Activated B cell treated with CpG ODN at 0.5 μM for 24 hours (primary cell): Measurements from ENCODE around the gene LZIC. TPM values are rescaled to one million over a fixed set of nuclear protein-coding genes. Genes with fewer than 3 reads are reported as not detected.

Experiments
- ATAC-seq: fragments of 200-7000 bp; cut with Tn5 transposase; one replicate; pipeline ENCODE4 v1.10.0; 2021; ENCODE audit warnings: low read depth, mild to moderate bottlenecking, moderate library complexity
- CTCF ChIA-PET: fragments of 350-600 bp; sonication (Branson Sonifier 250); formaldehyde crosslinking; loops from one replicate; lab custom pipeline; 2021; ENCODE audit warnings: antibody characterized with exemption; lab: Charles Lee
- POLR2A ChIA-PET: fragments of 350-600 bp; sonication (Branson Sonifier 250); formaldehyde crosslinking; loops from one replicate; lab custom pipeline; 2021; ENCODE audit warnings: antibody characterized with exemption; lab: Charles Lee
- DNase-seq: peaks from one replicate; pipeline ENCODE4 v3.0.0; 2022
- H3K27ac Mint-ChIP-seq: one replicate; pipeline ENCODE4 v1.8.0; 2020; ENCODE audit warnings: mixed read lengths
- H3K27me3 Mint-ChIP-seq: one replicate; pipeline ENCODE4 v1.8.0; 2021; ENCODE audit warnings: mixed read lengths
- H3K36me3 Mint-ChIP-seq: one replicate; pipeline ENCODE4 v1.8.0; 2021; ENCODE audit warnings: low read depth, mixed read lengths
- H3K4me1 Mint-ChIP-seq: one replicate; pipeline ENCODE4 v1.8.0; 2021; ENCODE audit warnings: mixed read lengths
- H3K4me3 Mint-ChIP-seq: one replicate; pipeline ENCODE4 v1.8.0; 2020; ENCODE audit warnings: mild to moderate bottlenecking, mixed read lengths
- H3K9me3 Mint-ChIP-seq: one replicate; pipeline ENCODE4 v1.8.0; 2020; ENCODE audit warnings: mixed read lengths
- CTCF ChIP-seq: fragments of 200-600 bp; IDR thresholded peaks from one replicate; pipeline ENCODE4 v1.8.0; 2022; ENCODE audit warnings: antibody characterized with exemption, mild to moderate bottlenecking
- intact Hi-C: fragments of 100-400 bp; cut with micrococcal nuclease; formaldehyde crosslinking; loops from one replicate; pipeline ENCODE4 v1.15.1; 2024
- total RNA-seq: library from RNA; stranded (reverse); gene quantifications from 2 replicates; pipeline ENCODE4 v1.2.3, GENCODE V29; 2022

LZIC gene
- total RNA-seq, 1 donor from 2014 or later, result 19.3 TPM

- DNase-seq (no peak), ATAC-seq (no peak)
- Mint-ChIP-seq H3K9me3 (no peaks in the 10 kb centered on the region), H3K36me3 (peaks cover 26% of the 10 kb centered on the region), H3K27me3 (no peaks in the 10 kb centered on the region), H3K4me1 (no peaks in the 10 kb centered on the region), H3K27ac (no peak overlapping the region), H3K4me3 (no peak overlapping the region)
- ChIA-PET POLR2A (no interaction called here), CTCF (no interaction called here)
- no peak for TF ChIP-seq CTCF
- intact Hi-C loops, result no loop called here
Measured at GRCh38 chr1:9984253-9984652, 41.1 kb upstream of the LZIC start.

GRCh38 chr1:9960706-9961562, 17.7 kb upstream of the LZIC start:
- no peaks in the 10 kb centered on the region for H3K27me3 Mint-ChIP-seq
- ChIA-PET CTCF (interaction anchor here (0.6 to 1.7 kb wide), 4 partner anchors 10 to 93 kb away, joined by 3 to 16 read pairs (median 3); no protein-coding TSS in a partner anchor), POLR2A (interaction anchor here (0.6 to 3.0 kb wide), 3 partner anchors 11 to 39 kb away, joined by 12 to 25 read pairs (median 15); partner anchors contain the start of genes LZIC and NMNAT1)
- H3K4me1 Mint-ChIP-seq, result peaks cover 15% of the 10 kb centered on the region
- H3K36me3 Mint-ChIP-seq, result no peaks in the 10 kb centered on the region
- H3K9me3 Mint-ChIP-seq, result no peaks in the 10 kb centered on the region
- peak; percentile 50 for DNase-seq
- H3K4me3 Mint-ChIP-seq, result peak overlapping the region; percentile 44
- no peak for TF ChIP-seq CTCF
- peak overlapping the region; percentile 75 for H3K27ac Mint-ChIP-seq
- intact Hi-C loops, result loop anchor here (1.0 to 2.0 kb wide), 3 partner anchors 10 to 72 kb away; partner anchors contain the start of genes RBP7 and UBE4B
- ATAC-seq, result peak; percentile 99

GRCh38 chr1:9960011-9960410, 16.8 kb upstream of the LZIC start:
- TF ChIP-seq CTCF, result no peak
- peaks cover 15% of the 10 kb centered on the region for H3K4me1 Mint-ChIP-seq
- no peak overlapping the region for H3K27ac Mint-ChIP-seq
- no peaks in the 10 kb centered on the region for H3K27me3 Mint-ChIP-seq
- POLR2A ChIA-PET, result interaction anchor here (3.0 kb wide), 1 partner anchor 10 kb away, joined by 25 read pairs; no protein-coding TSS in a partner anchor
- ATAC-seq, result no peak
- intact Hi-C loops, result loop anchor here (2.0 kb wide), 2 partner anchors 37 to 73 kb away; partner anchors contain the start of genes RBP7 and UBE4B
- CTCF ChIA-PET, result interaction anchor here (1.7 kb wide), 1 partner anchor 9 kb away, joined by 16 read pairs; no protein-coding TSS in a partner anchor
- no peak overlapping the region for H3K4me3 Mint-ChIP-seq
- H3K9me3 Mint-ChIP-seq, result no peaks in the 10 kb centered on the region
- DNase-seq, result no peak
- H3K36me3 Mint-ChIP-seq, result no peaks in the 10 kb centered on the region

- DNase-seq, result no peak
- no peak for TF ChIP-seq CTCF
- Mint-ChIP-seq H3K36me3 (no peaks in the 10 kb centered on the region), H3K27ac (no peak overlapping the region), H3K9me3 (no peaks in the 10 kb centered on the region), H3K27me3 (no peaks in the 10 kb centered on the region), H3K4me1 (peaks cover 15% of the 10 kb centered on the region), H3K4me3 (no peak overlapping the region)
- no peak for ATAC-seq
- ChIA-PET POLR2A (interaction anchor here (0.9 kb wide), 1 partner anchor 14 kb away, joined by 3 read pairs; the partner anchor contains the start of genes LZIC and NMNAT1), CTCF (no interaction called here)
- intact Hi-C loops, result no loop called here
Measured at GRCh38 chr1:9957726-9958125, 14.5 kb upstream of the LZIC start.

- Mint-ChIP-seq H3K4me1 (peaks cover 43% of the 10 kb centered on the region), H3K9me3 (no peaks in the 10 kb centered on the region), H3K36me3 (peaks cover 16% of the 10 kb centered on the region), H3K27me3 (no peaks in the 10 kb centered on the region), H3K4me3 (no peak overlapping the region), H3K27ac (no peak overlapping the region)
- CTCF ChIA-PET, result no interaction called here
- no peak for ATAC-seq
- intact Hi-C loops, result no loop called here
- no peak for TF ChIP-seq CTCF
- no peak for DNase-seq
- POLR2A ChIA-PET, result interaction anchor here (0.6 kb wide), 1 partner anchor 1315 kb away, joined by 3 read pairs; no protein-coding TSS in a partner anchor
Measured at GRCh38 chr1:9946315-9946714, 3.1 kb upstream of the LZIC start.
